Ramos (cell line): Measurements from ENCODE around the gene GOLIM4.
"Not testable (repeated sequence)": the region's sequence is repeated elsewhere in the genome, so short reads cannot be mapped to it uniquely, and the experiment has no call there.

Experiments used
- in situ Hi-C: fragments of 300-500 bp; cut with MboI; formaldehyde crosslinking; loops from one replicate; pipeline ENCODE4 v1.14.3; 2022; ENCODE audit warnings: low sequenced_read_pairs; ENCODE audit not compliant: unreplicated experiment

GOLIM4 gene

DNA sequence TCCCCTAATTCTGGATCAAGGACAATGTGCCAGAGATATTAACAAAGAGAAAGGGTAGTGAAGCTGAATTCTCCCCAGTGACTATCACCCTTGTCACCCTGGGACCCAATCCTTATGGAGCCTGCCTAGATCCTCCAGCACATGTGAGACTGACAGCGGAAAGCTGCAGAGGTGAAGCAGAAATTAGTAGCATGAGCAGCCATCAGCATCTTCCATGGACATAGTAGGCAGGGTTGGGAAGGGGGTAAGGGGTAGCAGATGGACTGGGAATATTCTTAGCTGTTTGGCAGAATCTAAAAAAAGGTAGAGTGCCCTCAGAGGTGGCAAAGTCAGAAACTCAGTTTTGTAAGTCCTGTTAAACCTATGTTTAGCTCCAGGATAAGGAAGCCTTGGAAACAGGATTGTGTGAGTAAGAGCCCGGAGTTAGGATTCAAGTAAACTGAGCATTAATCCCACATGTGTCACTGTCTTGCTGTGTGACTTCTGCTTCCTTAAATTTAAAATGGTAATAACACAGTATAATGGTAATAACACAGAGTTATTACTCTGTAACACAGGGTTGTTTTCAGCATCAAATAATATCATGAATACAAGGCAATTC, 14.5 kb downstream of the GOLIM4 start:
- in situ Hi-C loops: no loop called here

DNA sequence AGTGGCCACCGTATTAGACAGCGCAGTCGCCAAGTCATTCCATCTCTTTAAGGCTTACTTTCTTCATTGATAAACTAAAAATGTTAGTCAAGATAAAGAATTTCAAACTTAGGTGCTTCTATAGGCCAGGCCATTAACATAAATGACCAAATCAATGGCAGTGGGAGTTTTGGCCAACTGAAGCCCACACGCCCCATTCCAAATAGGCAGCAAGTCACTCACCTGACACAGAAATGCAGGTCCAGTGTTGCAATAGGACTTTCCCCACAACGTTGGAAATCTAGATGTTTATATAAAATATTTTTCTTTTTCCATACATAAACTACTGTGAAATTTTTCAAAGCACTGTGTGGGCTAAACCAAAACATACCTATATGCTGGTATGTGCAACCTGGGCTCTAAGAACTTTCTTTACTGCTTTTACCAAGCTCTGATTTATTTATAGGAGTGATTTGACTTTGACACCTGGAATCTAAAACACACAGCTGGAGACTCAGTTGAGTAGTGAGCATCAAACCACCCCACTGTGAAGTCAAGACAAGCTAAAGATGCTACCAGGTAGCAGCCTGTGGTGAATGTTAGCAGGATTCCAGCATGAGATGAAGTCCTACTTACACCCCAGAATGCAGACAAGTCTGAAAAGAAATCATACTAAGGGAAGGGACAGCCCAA, 15.1 kb downstream of the GOLIM4 start:
- in situ Hi-C loops: no loop called here

DNA sequence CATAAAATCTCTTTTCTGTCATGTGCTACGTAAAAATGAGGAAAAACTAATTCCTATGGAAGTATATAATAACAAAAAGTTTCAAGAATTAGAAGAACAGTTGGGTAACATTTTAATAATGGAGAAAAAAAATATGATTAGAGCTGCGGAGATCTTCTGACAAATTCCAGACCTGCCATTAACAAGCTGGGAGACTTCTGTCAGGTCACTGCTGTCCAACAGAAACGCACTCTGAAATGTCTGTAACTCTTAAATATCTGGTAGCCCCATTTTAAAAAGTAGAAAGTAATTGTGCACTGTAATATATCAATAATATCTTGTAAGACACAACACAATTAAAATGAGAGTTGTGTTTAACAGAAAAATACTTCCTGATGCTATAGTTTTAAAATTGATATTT, 15.7 kb downstream of the GOLIM4 start:
- in situ Hi-C loops: no loop called here

DNA sequence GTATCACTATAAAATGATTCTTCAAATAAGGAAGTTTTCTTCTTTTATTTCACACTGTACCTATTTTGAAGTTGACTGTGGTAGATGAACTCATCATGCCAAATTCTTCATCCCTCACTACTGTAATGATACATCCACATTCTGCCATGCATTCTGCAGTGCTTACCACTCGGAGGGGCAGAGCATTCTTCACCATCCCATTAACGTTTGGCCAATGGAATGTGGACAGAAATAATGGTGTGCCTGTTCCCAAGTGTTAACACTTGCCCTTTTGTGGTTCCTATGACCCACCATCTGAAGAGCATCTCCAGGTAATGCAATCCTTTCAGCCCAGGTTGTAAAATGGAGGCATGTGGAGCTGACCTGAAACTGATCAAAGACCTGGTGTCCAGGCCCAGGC, 18.6 kb downstream of the GOLIM4 start:
- in situ Hi-C loops: no loop called here

DNA sequence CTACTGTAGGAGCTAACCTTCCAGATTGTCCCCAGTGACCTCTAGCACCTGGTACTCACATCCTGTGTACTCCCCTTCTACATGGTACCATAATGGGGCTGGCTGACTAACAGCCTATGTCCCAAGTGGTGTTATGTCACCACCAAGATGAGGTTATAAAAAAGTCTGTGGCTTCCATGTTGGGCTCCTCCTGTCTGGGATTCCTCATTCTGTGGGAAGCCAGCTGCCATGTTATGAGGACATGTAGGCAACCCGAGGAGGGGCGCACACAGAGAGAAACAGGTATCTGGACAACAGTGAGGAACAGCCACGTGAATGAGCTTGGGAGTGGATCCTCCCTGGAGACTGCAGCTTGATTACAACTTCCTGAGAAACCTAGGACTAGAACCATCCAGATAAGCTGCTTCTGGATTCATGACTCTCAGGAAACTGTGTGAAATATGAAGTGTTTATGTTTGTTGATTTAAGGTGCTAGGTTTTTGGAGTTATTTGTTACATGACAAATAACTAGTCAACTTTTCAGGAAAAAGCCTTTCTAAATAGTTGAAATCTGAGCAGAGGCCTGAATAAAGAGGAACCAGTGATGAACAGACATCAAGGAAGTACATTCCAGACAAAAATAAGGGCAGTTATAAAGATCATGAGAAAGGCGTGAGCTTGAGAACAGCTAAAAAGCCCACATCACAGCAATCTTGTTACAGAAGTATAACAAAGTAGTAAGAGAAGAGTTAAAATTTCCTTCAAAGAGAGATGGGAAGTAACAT, 21.7 kb downstream of the GOLIM4 start:
- in situ Hi-C loops: no loop called here

DNA sequence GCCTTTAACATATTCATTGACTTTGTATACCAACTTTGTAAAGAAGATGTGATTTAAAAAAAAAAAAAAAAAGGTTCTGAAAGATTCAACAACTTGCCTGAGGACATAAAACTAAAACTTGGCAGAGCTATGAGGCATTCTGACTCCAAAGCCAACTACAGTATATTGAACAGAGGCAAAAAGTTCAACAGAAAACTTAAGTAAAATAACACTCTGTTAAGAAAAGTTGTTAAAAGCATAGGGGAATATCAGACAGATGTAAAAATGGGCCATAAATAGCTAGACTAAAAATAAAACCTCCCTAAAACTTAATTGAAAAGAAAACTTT, 23.4 kb downstream of the GOLIM4 start:
- in situ Hi-C loops: no loop called here

DNA sequence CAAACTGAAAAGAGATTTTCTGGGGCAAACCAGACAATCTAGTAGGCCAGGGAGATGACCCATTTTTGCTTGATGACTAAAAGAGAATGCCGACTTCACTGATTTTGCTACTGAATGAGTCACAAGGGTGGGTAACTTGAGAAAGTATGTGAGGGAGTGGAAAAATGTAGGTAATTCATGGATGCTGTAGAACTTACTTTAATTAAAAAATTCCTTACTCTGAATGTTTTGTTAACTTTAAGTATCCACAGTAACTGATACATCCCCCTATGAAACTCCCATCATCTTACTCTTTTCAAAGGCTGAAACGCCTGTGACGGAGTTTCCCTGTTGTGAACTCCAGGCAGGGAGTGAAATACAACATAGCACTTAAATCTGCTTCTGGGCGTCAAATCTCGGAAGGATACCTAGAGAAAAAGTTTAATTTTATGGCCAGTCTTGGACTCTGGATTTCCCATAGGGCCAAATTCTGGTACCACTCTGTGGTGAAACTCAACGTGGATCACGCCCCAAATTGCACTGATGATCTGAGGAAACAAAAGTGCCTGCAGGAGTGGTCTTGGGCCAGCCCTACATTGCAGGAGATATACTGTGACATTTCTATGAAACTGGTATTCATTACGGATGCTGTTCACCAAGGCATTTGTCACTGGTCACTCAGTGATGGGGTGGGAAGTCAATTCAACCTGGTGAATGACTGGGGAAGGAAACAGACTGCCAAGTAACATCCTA, 24.0 kb downstream of the GOLIM4 start:
- in situ Hi-C loops: no loop called here

DNA sequence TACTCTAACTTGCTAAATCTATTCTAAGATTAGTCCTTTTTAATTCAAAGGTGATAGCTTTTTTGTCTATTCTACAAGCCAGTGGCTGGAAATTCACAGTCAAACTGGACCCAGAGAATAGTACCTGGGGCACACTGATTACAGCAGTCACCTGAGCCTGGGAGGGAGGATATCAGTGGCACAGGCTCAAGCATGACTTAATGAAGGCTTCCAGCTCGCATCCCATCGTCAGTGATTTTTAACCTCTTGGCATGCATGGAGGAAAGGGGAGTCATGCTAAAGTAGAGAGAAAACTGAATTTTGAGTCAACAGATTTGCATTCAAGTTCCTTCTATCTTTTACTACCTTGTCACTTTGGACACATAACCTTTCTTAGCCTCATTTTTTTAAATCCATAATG, 24.8 kb downstream of the GOLIM4 start:
- in situ Hi-C loops: no loop called here

DNA sequence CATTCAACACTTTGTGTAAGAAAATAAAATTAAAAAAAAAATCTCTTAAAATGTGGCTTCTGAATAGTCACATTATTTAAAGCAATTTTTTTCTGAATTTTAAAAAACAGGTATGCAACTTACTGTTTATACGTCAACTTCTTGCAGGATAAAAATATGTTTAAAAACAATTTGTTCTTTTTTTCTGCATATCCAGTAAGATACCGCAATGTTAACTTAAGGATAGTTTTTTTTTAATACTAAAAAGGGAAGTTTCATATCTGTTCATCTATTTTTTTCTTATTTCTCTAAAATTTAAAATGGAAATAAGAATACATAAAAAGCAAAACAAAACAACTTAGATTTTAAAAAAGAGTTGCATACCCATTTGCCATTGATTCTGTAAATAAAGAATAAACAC, 27.4 kb downstream of the GOLIM4 start:
- in situ Hi-C loops: no loop called here

DNA sequence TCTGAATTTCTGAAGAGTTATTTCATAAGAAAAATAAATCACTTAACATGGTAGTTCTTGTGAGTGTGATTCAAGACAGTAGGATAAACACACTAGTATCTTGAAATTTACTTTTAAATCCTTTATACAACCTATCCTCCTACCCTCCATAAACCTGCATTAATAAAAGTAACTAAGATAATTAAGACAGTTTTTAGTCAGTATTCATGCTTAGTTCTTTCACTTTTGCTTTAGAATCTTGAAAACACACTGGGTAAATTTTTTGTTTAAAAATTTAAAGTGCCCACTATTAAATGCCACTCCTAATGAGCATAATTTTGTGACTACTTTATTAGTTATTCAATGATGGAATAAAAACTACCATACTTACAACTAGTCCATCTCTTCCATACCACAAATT, 28.8 kb downstream of the GOLIM4 start:
- in situ Hi-C loops: no loop called here

DNA sequence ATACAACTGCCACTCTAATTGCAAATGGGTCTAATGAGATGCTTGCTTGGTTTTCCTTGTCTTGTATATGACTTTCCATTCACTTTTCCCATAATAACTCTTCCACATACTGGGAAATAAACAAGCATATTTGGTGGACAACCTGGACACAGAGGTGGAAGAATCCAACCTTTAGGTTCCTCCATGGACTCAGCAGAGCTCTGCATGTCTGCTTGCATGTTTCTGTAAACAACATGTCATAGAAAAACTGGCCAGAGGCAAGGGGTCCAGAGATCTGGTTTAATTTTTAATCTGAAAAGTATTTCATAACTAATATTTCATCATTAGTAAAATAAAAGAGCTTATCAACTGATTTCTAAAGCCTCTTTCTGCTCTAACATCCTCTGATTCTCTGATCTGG, 30.2 kb downstream of the GOLIM4 start:
- in situ Hi-C loops: no loop called here

DNA sequence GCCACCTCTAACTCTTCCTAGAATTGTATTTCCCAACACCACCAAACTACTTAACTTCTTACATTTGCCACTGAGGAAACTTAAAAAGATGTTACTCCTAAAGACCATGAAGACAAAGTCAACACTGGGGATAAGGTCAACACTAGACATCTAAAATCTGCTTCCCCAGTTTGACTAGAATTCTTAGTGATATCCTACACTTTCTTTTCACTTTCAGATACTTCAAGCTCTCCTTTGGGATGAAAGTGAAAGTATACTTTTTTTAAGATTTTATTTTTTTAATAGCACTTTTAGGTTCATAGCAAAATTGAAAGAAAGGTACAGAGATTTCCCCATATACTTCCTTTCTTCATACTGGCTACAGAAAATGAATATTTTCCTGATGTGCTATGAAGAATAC, 32.6 kb downstream of the GOLIM4 start:
- in situ Hi-C loops: no loop called here

DNA sequence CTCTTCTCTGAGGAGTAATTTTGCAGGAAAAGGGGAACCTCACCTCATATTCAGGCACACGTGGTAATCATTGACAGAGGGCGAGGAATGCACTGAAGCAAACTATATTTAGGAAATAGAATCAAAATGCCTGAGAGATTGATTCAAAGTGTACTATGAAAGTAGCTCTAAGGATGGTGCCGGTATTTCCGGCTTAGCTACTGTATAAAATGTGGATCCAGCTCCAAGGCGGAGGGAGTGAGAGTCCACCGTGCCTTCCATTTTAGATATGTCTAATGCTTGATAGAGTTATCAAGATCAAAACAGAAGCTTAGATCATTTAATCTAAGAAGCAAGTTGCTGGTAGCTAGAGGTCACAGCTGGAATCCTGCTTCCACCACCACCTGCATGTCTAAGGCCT, 33.0 kb downstream of the GOLIM4 start:
- in situ Hi-C loops: no loop called here

DNA sequence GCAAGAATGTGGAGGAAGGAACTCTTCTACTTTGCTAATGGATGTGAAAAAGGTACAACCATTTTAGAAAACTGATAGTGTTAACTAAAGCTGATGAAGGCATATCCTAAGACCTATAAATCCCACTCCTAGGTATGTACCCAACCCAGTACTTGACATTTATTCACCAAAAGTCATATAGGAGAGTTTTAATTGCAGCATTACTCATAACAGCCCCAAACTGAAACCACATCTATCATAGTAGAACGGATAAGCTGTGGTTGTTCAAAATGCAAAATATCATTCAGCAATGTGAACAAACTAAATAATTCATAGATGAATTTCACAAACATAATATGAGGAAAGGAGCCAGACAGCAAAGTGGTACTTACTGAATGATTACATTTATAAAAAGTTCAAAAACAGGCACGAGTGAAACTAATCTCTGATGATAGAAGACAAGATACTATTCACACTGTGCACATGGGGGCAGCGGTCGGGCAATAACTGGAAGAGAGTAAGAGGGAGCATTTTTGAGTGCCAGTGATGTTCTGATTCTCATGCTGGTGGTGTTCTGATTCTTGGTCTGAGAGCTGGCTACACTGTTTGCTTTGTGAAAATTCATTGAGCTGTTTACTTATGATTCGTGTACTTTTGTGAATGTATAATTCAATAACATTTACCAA, 34.3 kb downstream of the GOLIM4 start:
- in situ Hi-C loops: no loop called here

DNA sequence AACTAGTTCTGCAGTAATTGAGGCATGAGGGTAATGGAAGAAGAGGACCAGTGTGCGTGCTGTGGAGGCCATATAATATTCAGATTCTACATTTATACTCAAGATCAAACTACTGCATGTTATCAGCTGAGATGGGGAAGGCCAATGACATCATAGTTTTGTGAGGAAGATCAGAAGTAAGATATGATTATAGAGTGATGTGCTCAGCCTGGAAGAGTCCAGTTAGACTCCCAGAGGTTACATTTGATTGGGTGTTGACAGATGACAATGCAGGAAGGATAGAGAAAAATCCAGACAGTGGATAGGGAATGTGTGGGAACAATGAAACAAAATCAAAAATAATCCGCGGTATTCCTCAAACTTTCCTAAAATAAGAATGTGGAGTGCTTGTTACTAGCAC, 35.4 kb downstream of the GOLIM4 start:
- in situ Hi-C loops: no loop called here

DNA sequence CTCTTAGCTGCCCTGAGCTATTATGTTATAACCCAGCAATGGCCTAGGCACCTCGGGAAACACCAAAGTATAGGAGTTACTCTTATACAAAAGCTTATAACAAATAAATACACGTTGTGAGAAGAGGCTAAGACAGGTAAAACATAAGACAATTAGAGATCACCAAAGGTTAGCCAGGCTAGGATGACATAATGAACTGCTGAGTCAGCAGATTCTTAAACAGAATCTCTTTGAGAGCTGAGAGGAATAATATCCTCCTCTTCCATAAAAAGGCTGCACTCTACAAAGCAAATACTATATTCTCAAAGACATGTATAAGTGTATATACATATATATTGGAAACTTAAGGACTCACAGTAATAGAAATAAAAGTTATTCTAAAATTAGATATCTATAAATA, 37.2 kb downstream of the GOLIM4 start:
- in situ Hi-C loops: no loop called here

DNA sequence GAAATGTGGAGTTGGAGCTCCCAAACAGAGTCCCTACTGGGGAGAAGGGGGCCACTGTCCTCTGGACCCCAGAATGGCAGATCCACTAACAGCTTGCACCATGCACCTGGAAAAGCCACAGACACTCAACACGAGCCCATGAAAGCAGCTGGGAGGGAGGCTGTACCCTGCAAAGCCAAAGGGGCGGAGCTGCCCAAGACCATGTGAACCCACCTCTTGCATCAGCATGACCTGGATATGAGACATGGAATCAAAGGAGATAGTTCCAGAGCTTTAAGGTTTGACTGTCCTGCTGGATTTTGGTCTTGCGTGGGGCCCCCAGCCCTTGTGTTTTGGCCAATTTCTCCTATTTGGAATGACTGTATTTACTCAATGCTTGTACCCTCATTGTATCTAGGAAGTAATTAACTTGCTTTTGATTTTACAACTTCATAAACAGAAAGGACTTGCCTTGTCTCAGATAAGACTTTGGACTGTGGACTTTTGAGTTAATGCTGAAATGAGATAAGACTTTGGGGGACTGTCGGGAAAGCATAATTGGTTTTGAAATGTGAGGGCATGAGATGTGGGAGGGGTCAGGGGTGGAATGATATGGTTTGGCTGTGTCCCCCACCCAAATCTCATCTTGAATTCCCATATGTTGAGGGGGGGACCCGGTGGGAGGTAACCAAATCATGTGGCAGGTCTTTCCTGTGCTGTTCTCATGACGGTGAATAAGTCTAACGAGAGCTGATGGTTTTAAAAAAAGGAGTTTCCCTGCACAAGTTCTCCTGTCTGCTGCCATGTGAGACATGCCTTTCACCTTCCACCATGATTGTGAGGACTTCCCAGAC, 39.1 kb downstream of the GOLIM4 start:
- in situ Hi-C loops: not testable (repeated sequence)

DNA sequence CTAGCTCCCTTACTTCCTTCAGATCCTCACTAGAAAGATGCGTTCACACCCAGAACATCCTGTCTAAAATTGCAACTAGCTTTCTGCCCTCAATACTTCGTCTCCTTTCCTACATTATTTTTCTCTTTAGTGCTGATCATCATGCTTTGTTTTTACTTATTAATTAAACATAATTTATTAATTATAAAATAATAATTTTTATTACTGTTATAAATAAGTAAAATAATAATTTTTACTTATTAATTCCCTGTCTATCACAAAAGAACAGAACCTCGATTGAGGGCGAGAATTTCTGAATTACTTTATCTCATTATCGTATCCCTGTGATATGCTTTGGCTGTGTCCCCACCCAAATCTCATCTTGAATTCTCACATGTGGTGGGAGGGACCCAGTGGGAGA, 41.3 kb downstream of the GOLIM4 start:
- in situ Hi-C loops: no loop called here

DNA sequence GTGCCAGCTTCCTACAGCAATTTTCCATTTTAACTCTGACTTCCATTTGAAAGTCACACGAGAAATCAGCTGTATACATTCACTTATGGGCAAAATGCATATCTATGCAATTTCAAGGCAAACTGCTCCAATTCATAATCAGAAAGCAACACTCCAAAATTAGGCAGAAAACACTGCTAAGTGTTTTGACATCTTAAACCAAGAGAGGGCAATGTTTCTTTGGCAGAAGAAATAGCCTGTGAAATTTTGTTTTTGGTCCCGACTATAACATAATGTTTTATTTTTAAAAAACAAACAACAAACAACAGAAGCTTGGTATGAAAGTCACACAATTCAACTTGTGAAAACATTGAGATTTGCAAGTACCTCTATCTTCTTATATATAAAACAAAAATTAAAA, 42.6 kb downstream of the GOLIM4 start:
- in situ Hi-C loops: no loop called here

DNA sequence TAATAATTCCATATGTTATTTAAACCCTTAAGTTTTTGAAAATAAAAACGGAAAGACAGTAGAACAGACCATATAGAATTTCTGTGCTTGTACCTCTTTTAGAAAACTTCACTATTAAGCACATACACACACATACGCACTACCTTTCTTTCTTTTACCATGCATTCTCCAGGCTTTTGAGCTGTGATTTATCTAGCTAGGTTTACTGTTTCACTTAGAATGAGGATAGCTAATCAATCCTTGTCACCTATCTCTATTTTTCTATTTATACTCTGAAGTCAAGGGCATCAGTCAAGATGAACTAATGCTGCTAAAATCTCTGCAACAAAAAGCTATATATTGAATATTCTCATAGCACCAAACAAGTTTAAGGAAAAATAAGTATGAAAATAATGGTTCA, 43.2 kb downstream of the GOLIM4 start:
- in situ Hi-C loops: no loop called here
